Germinal center (tissue), 1 donor: ENCODE measurements around the gene NEUROG3.
"Not testable (repeated sequence)": the region's sequence is repeated elsewhere in the genome, so short reads cannot be mapped to it uniquely, and the experiment has no call there.

ENCODE experiments used
- DNase-seq: peaks from one replicate; pipeline ENCODE4 v3.0.0; 2012; ENCODE audit warnings: mixed read lengths, low spot score

NEUROG3 gene

GRCh38 chr10:69571618-69572158 lies 1.5 kb downstream of the NEUROG3 start:
- DNase-seq: no peak

GRCh38 chr10:69570050-69570816 lies 3.0 kb downstream of the NEUROG3 start:
- DNase-seq: no peak

DNA sequence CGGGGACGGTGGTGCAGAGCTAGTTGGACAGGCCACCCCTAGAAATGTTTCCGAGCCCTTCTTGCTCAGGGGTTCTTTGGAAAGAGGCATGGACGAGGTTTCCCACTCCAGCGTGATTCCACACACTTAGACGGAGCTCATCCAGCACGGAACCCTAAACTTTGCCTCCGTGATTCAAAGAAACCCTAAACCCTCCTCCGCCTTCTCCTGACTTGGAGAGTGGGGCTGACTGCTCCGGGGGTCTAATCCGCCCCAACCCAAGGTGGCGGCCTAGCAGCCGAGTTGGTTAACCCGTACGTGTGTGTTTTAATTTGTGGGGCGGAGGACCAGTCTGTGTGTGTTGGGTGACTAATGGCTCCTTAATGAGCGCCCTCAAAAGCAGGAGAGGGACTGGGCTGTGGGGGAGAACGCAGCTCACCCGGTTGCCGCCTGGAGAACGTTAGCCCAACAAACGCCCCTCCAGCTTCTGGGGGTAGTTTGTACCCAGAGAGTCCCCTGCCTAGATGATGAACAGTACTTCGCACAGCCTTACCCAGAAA lies 3.8 kb downstream of the NEUROG3 start:
- no peak for DNase-seq

DNA sequence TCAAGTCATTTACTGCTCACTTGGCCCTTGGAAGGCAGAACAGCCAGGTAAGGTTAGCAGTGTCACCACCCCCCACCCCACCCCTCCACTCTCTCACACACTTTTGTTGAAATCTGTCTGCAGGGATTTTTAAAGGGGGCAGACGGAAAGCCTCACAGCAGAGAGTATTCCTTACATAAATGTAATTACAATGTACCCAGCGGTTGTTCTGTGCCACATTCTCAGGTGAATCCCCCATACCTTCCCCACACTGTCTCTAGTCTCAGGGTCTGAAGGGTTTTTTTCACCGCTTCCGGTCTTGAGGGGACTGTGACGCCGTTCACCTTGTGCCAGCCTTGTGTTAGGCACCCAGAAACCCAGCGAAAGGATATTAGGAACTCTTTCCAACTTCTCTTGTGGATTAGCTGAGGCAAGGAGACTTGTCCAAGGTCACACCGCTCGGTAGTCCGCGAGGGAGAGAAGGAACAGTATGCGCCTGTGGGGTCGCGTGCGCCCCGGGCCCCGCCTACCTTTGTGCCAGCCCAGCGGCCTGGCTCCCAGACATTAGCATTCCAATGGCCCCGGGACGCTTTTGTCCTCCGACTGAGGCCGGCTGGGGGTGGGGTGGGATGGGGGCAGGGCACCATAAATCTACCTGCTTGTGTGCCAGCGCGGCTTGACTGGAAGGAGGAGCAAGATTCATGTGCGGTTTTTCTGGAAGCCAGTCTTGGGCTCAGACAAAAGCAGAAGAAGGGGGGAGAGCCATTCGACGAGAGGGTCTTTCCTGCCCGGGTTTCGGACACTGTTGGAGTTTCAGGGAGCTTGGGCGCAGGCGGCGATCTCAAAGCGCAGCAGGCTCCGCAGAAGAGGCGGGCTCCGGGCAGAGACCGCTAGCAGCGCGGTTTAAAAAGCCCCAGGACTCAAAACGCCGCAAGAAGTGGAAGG lies 4.5 kb downstream of the NEUROG3 start:
- DNase-seq: no peak

DNA sequence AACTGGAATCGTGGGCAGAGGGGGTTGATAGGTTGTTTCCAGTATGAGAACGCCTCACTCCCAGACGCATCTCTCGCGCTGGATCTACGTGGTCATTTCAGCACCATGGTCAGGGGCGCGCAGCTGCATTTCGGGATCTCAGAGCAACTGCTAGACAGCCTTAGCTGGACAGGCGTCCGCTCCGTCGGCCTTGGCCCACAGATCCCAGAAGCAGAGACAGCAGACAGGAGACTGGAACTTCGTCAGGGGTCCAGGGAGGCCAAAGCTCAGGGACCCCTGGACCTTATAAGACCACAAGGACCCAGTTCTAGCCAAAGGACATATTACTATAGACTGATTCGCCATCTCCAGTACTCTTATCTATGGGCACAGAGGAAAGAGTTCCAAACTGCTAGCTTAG lies 5.3 kb downstream of the NEUROG3 start:
- DNase-seq: no peak

GRCh38 chr10:69562731-69563254 lies 10.4 kb downstream of the NEUROG3 start:
- DNase-seq: no peak

DNA sequence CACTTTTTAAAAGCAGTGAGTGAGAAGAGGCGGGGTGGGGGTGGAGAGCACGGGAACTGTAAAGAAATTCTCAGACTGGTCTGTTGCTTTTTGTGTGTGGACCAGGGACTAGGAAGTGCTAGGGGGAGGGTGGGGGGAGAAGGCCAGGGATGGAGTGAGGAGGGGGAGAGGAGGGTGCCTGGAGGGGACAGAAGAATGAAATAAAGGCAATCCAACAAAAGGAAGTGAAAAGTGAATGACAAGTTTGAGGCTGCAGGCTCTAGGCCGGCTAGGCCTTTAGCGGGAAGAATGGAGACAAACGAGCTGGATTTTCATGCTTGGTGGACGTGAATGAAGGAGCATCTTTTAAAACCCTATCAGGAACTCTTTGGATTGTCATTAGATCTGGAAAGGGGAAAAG lies 13.7 kb downstream of the NEUROG3 start:
- DNase-seq: no peak

GRCh38 chr10:69558559-69558958 lies 14.7 kb downstream of the NEUROG3 start:
- DNase-seq: no peak

GRCh38 chr10:69554611-69555010 lies 18.6 kb downstream of the NEUROG3 start:
- DNase-seq: no peak

DNA sequence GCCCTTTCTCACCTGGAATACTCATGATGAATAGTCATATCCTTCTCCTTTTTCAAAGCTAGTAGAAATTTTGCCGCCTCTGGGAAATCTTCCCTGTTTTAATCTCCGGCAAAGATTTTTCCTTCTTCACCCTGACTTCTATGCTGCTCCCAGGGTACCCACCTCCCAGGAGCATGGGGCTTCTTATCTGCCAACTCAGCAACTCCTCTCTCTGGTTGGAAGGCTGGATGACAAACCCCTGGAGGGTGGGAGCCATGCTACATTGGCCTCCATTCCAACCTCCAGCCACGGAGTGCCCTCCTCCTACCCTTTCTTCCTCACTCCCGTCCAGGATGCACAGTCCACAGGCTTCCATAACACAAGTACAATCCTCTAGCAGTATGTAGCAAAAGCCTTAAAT lies 19.9 kb downstream of the NEUROG3 start:
- no peak for DNase-seq

GRCh38 chr10:69552268-69552667 lies 21.0 kb downstream of the NEUROG3 start:
- no peak for DNase-seq

DNA sequence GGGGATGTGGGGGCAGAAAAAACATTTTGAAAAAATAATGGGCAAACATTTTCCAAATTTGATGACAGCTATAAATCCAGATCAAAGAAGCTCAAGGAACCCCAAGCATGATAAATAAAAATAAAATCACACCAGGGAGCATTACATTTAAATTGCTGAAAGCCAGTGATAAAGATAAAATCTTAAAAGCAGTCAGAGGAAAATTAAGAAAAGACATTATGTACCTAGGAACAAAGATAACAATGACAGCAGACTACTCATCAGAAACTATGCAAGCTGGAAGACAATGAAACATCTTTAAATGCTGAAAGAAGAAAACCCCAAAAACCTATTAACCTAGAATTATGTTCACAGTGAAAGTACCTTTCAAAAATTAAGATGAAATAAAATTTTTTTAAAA lies 23.3 kb downstream of the NEUROG3 start:
- DNase-seq: no peak

DNA sequence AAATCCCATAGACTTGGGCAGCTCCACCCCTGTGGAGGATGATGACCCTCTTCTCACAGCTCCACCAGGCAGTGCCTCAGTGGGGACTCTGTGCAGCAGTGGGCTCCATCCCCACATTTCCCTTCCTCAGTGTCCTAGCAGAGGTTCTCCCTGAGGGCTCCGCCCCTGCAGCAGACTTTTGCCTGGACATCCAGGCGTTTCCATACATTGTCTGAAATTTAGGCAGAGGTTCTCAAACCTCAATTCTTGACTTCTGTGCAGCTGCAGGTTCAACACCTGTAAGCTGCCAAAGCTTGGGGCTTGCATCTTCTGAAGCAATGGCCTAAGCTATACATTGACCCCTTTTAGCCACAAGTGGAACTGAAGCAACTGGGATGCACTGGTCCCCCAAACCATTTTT lies 31.8 kb downstream of the NEUROG3 start:
- DNase-seq: no peak

- DNase-seq: no peak
These were observed 34.8 kb downstream of the NEUROG3 start for GRCh38 chr10:69538461-69538860.

DNA sequence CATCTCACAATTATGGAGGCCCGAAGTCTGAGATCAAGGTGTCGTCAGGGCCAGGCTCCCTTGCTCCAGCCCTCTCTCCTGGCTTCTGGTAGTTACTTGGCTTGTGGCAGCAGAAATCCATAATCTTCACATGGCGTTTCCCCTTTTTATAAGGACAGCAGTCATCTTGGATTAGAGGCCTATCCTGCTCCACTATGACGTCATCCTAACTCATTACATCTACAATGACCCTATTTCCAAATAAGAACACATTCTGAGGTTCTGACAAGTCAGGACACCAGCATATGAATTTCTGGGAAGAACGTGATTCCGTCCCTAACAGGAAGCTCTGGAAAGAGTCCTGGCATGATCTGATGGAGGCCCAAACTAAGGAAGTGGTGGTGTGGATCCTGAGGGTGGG lies 35.8 kb downstream of the NEUROG3 start:
- DNase-seq: no peak

DNA sequence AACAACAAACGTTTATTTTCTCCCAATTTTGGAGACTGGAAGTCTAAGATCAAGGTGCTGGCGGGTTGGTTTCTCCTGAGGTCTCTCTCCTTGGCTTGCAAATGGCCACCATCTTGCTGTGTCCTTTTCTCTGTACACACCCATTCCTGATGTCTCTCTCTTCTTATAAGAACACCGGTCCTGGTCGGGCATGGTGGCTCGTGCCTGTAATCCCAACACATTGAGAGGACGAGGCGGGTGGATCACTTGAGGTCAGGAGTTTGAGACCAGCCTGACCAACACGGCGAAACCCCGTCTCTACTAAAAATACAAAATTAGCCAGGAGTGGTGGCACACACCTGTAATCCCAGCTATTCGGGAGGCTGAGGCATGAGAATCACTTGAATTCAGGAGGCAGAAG lies 36.7 kb downstream of the NEUROG3 start:
- DNase-seq: not testable (repeated sequence)

DNA sequence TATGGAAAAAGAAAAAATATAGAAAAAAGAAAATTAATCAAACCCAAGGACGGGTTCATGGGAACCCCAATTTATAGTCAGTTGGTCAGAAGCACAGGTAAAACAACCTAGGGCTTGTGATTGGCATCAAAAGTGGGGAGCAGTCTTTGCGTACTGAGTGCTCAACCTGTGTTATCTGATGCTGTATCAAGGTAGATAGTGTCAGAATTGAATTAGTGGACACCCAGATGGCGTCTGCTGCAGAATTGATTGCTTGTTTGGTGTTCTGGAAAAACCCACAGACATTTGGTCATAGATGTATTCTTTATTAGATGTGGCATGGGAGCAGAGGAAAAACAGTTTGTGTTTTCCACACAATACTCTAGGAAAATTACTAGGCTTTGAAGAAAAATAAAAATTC lies 39.6 kb downstream of the NEUROG3 start:
- DNase-seq: no peak

GRCh38 chr10:69527961-69528360 lies 45.3 kb downstream of the NEUROG3 start:
- DNase-seq: no peak
